ENCODE measurements around the gene CSH2. TPM values are rescaled to one million over a fixed set of nuclear protein-coding genes. Genes with fewer than 3 reads are reported as not detected.

CSH2 gene
- total RNA-seq, 1 experiment from 2014 or later = not detected

DNA sequence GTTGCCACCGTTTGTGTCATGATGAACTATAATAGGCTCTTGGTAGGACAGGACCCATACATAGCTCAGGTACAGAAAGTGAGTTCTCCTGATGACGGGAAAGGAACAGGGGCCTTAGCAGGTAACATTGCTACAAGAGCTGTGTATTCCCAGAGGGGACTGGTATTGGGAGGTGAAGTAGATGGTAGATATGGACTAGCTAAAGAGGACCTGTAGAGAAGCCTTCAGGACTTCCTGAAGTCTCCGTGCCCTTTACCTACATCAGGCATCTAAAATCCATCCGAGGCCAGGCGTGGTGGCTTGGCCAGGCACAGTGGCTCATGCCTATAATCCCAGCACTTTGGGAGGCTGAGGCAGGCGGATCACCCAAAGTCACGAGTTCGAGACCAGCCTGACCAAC is 18.3 kb downstream of the CSH2 start:
- Histone ChIP-seq H3K4me3 (ENCODE audit: low read length) (no peak overlapping the region), H3K9ac (ENCODE audit: low read length) (no peak overlapping the region), H3K4me1 (ENCODE audit: low read length) (no peaks in the 10 kb centered on the region), H3K9me3 (ENCODE audit: low read length) (no peaks in the 10 kb centered on the region), H4K20me1 (ENCODE audit: insufficient read depth, low read depth, low read length) (no peaks in the 10 kb centered on the region), H3K36me3 (ENCODE audit: insufficient read depth, low read length) (no peaks in the 10 kb centered on the region), H3K27ac (ENCODE audit: low read length) (no peak overlapping the region), H3K9me2 (replicated peaks; ENCODE audit: insufficient read depth, low read length) (no peaks in the 10 kb centered on the region), H3K4me2 (ENCODE audit: low read depth, low read length, poor library complexity, severe bottlenecking) (no peak overlapping the region), H3K79me2 (ENCODE audit: low read length) (no peaks in the 10 kb centered on the region), H3K27me3 (ENCODE audit: low read length) (no peaks in the 10 kb centered on the region), H2AFZ (ENCODE audit: low read length) (no peak overlapping the region)
- no peak for DNase-seq

DNA sequence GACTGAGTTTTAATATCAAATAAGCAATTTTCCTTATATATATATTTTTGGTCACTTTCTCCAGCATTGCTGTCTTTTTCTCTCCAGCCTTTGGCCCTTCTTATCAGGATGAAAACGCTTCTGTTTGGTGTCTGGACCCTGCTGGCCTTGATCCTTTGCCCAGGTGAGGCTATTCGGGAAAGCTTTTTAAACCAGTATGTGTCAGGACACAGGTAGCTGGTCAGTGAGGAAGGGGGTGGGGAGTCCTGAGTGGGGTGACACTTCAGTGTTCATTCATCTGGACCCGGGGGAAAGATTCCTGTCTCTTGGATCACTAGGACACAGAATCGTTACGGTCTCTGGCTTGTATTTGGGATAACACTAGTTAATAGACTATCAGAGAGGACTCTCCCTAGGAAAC is 18.8 kb downstream of the CSH2 start:
- Histone ChIP-seq H4K20me1 (ENCODE audit: insufficient read depth, low read depth, low read length) (no peaks in the 10 kb centered on the region), H3K36me3 (ENCODE audit: insufficient read depth, low read length) (no peaks in the 10 kb centered on the region), H3K9ac (ENCODE audit: low read length) (no peak overlapping the region), H3K27me3 (ENCODE audit: low read length) (no peaks in the 10 kb centered on the region), H3K4me2 (ENCODE audit: low read depth, low read length, poor library complexity, severe bottlenecking) (no peak overlapping the region), H3K4me3 (ENCODE audit: low read length) (no peak overlapping the region), H3K79me2 (ENCODE audit: low read length) (no peaks in the 10 kb centered on the region), H3K9me2 (replicated peaks; ENCODE audit: insufficient read depth, low read length) (no peaks in the 10 kb centered on the region), H3K27ac (ENCODE audit: low read length) (no peak overlapping the region), H2AFZ (ENCODE audit: low read length) (no peak overlapping the region), H3K9me3 (ENCODE audit: low read length) (no peaks in the 10 kb centered on the region), H3K4me1 (ENCODE audit: low read length) (no peaks in the 10 kb centered on the region)
- no peak for DNase-seq

DNA sequence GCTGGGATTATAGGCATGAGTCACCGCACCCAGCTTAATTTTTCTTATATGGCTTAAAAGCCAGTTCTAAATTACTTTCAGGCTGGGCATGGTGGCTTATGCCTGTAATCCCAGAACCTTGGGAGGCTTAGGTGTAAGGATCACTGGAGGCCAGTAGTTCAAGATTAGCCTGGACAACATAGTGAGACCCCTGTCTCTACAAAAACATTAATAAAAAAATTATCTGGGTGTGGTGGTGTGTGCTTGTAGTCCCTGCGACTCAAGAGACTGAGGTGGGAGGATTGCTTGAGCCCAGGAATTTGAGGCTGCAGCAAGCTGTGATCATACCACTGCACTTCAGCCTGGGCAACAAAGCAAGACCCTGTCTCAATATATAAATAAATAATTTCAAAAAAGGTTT is 20.2 kb downstream of the CSH2 start:
- Histone ChIP-seq H3K4me1 (ENCODE audit: low read length) (0 out of 2 replicates have a peak, but pooled peaks cover 2% of the 10 kb centered on the region), H3K9me3 (ENCODE audit: low read length) (peaks cover 4% of the 10 kb centered on the region; the same call in 1 of the 2 replicates), H3K9me2 (replicated peaks; ENCODE audit: insufficient read depth, low read length) (no peaks in the 10 kb centered on the region), H3K27me3 (ENCODE audit: low read length) (no peaks in the 10 kb centered on the region), H3K4me2 (ENCODE audit: low read depth, low read length, poor library complexity, severe bottlenecking) (no peak overlapping the region), H3K27ac (ENCODE audit: low read length) (no peak overlapping the region), H4K20me1 (ENCODE audit: insufficient read depth, low read depth, low read length) (no peaks in the 10 kb centered on the region), H2AFZ (ENCODE audit: low read length) (no peak overlapping the region), H3K36me3 (ENCODE audit: insufficient read depth, low read length) (no peaks in the 10 kb centered on the region), H3K4me3 (ENCODE audit: low read length) (no peak overlapping the region), H3K79me2 (ENCODE audit: low read length) (no peaks in the 10 kb centered on the region), H3K9ac (ENCODE audit: low read length) (no peak overlapping the region)
- peak; percentile 32 for DNase-seq

DNA sequence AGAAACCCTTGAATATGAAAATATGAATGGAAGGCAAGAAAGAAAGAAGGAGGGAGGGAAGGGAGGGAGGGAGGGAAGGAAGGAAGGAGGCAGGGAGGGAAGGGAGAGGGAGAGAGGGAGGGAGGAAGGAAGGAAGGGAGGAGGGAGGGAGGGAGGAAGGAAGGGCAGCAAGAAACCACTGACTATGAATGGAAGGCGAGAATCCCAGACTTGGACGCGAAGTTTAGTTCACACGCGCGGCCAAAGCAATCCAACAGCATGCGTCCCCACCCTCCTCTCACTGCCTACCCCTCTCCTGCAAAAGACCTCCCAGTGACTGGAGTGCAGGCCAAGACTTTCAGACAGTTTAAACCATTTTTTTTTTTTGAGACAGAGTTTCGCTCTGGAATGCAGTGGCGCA is 23.1 kb downstream of the CSH2 start:
- Histone ChIP-seq H3K4me2 (ENCODE audit: low read depth, low read length, poor library complexity, severe bottlenecking) (no peak overlapping the region), H4K20me1 (ENCODE audit: insufficient read depth, low read depth, low read length) (no peaks in the 10 kb centered on the region), H2AFZ (ENCODE audit: low read length) (no peak overlapping the region), H3K9me2 (replicated peaks; ENCODE audit: insufficient read depth, low read length) (no peaks in the 10 kb centered on the region), H3K36me3 (ENCODE audit: insufficient read depth, low read length) (no peaks in the 10 kb centered on the region), H3K9me3 (ENCODE audit: low read length) (peaks cover 5% of the 10 kb centered on the region; the same call in 1 of the 2 replicates), H3K4me3 (ENCODE audit: low read length) (no peak overlapping the region), H3K27me3 (ENCODE audit: low read length) (no peaks in the 10 kb centered on the region), H3K9ac (ENCODE audit: low read length) (no peak overlapping the region), H3K79me2 (ENCODE audit: low read length) (no peaks in the 10 kb centered on the region), H3K27ac (ENCODE audit: low read length) (no peak overlapping the region), H3K4me1 (ENCODE audit: low read length) (0 out of 2 replicates have a peak, but pooled peaks cover 2% of the 10 kb centered on the region)
- DNase-seq = peak; percentile 40

DNA sequence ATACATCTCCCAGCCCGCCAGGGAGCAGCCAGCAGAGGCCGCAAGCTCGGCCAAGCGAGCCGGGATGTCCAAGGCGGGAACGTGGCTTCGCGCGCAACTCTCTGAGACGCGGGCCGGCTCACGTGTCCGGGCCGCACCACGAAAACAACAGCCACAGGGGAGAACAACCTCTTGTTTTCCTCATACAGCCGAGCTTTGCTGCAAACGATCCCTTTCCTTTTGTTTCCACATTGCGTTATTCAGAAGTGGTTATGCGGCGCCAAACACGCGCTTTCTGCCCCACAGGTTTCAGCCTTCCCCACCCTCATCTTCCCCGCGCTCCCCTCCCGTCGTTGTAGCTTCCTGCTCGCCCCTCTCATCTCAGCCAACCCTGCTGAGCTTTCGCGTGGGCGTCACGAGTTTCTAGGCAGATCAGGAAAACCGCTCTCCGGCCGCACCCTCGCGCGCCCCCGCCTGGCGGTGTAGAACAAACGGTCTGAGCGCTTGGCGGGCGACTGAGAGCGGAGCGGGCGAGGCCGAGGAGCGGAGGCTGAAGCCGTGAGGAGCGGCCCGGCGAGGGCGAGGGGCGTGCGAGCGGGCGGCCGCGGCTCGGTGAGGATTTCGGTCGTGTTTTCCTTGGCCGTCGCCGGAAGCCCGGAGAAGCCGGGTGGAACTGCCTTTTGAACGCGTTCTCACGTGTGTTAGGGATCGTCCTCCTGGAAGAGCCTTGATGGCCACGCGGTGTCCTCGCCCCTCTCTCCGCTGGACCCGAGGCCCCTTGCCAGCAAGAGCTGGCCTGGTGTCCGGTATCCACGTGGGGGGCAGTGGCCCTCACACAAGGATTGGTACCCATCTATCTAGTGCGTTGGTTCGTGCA is 24.4 kb downstream of the CSH2 start:
- Histone ChIP-seq H3K27me3 (ENCODE audit: low read length) (no peaks in the 10 kb centered on the region), H2AFZ (ENCODE audit: low read length) (peak overlapping the region; percentile 68; the same call in 1 of the 2 replicates), H3K9ac (ENCODE audit: low read length) (0 out of 2 replicates have a peak overlapping the region, but pooled peaks have one; percentile 22), H3K4me2 (ENCODE audit: low read depth, low read length, poor library complexity, severe bottlenecking) (peak overlapping the region; percentile 36), H4K20me1 (ENCODE audit: insufficient read depth, low read depth, low read length) (no peaks in the 10 kb centered on the region), H3K4me1 (ENCODE audit: low read length) (peaks cover 4% of the 10 kb centered on the region), H3K36me3 (ENCODE audit: insufficient read depth, low read length) (no peaks in the 10 kb centered on the region), H3K4me3 (ENCODE audit: low read length) (no peak overlapping the region), H3K9me3 (ENCODE audit: low read length) (peaks cover 5% of the 10 kb centered on the region; the same call in 1 of the 2 replicates), H3K27ac (ENCODE audit: low read length) (no peak overlapping the region), H3K9me2 (replicated peaks; ENCODE audit: insufficient read depth, low read length) (no peaks in the 10 kb centered on the region), H3K79me2 (ENCODE audit: low read length) (no peaks in the 10 kb centered on the region)
- peak; percentile 97 for DNase-seq

DNA sequence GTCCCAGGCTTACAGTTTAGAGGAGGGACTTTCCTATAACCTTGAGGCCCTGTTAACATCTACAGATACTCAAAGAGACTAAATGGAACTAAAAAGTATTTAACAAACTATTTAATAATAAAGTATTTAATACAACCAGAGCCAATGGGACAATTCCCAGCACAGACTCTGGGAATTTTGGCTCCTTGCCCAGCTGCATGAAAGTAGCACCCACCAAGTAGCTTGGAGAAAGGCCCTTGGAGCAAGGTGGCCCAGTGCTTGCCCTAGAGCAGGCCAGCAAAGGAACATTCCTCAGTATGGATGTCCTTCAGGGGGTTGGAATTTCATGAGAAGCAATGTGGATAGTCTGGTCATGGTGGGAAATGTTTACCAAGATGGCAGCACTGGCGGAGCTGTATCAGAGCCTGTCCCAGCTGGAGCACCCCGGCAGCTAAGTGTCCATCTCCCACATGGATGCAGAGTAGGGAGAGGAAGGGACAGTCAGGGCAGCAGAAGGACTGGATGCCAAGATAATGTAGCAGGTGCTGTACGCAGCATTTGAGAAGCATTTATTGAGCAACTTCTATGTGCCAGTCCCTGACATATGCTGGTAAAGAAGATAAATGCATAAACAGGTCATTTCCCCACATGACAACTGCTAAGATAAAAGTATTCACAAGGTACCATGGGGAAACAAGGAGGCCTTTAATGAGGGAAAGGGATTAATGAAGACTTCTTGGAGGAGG is 25.8 kb downstream of the CSH2 start:
- Histone ChIP-seq H3K4me2 (ENCODE audit: low read depth, low read length, poor library complexity, severe bottlenecking) (no peak overlapping the region), H3K27ac (ENCODE audit: low read length) (no peak overlapping the region), H3K36me3 (ENCODE audit: insufficient read depth, low read length) (no peaks in the 10 kb centered on the region), H3K4me1 (ENCODE audit: low read length) (peaks cover 11% of the 10 kb centered on the region), H3K79me2 (ENCODE audit: low read length) (no peaks in the 10 kb centered on the region; the same call in 1 of the 2 replicates), H3K9me2 (replicated peaks; ENCODE audit: insufficient read depth, low read length) (no peaks in the 10 kb centered on the region), H3K9ac (ENCODE audit: low read length) (no peak overlapping the region), H3K9me3 (ENCODE audit: low read length) (peaks cover 5% of the 10 kb centered on the region; the same call in 1 of the 2 replicates), H2AFZ (ENCODE audit: low read length) (no peak overlapping the region), H4K20me1 (ENCODE audit: insufficient read depth, low read depth, low read length) (no peaks in the 10 kb centered on the region), H3K27me3 (ENCODE audit: low read length) (no peaks in the 10 kb centered on the region), H3K4me3 (ENCODE audit: low read length) (no peak overlapping the region)
- no peak for DNase-seq

DNA sequence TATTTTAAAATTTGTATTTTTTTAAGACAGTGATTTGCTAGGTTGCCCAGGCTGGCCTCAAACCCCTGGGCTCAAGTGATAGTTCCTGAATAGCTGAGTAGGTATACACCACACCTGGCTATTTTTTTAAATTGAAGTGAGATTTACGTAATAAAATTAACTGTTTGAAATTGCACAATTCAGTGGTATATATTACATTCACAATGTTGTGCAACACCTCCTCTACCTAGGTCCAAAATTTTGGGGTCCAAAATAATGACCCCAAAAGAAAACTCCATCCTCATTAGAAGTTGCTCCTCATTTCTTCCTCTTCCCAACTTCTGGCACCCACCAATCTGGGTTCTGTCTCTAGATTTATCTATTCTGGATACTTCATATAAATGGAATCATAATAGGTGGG is 28.0 kb downstream of the CSH2 start:
- Histone ChIP-seq H3K9me3 (ENCODE audit: low read length) (peaks cover 5% of the 10 kb centered on the region; the same call in 1 of the 2 replicates), H3K9ac (ENCODE audit: low read length) (no peak overlapping the region), H3K9me2 (replicated peaks; ENCODE audit: insufficient read depth, low read length) (no peaks in the 10 kb centered on the region), H3K27ac (ENCODE audit: low read length) (no peak overlapping the region), H3K36me3 (ENCODE audit: insufficient read depth, low read length) (no peaks in the 10 kb centered on the region), H3K4me2 (ENCODE audit: low read depth, low read length, poor library complexity, severe bottlenecking) (no peak overlapping the region), H3K79me2 (ENCODE audit: low read length) (peaks cover 18% of the 10 kb centered on the region), H3K4me3 (ENCODE audit: low read length) (no peak overlapping the region), H3K4me1 (ENCODE audit: low read length) (peaks cover 21% of the 10 kb centered on the region), H3K27me3 (ENCODE audit: low read length) (no peaks in the 10 kb centered on the region), H4K20me1 (ENCODE audit: insufficient read depth, low read depth, low read length) (peaks cover 9% of the 10 kb centered on the region; the same call in 1 of the 2 replicates), H2AFZ (ENCODE audit: low read length) (no peak overlapping the region)
- no peak for DNase-seq
